Thyroid gland (tissue), 4 donors: ENCODE results near the gene UBA1.

Source experiments
- POLR2A ChIP-seq, 2 donors: fragments of 450-650 bp; IDR thresholded peaks; one replicate each; pipeline ENCODE4 v1.6.1; 2017; ENCODE audit warnings: antibody characterized with exemption in 2 of 2, mild to moderate bottlenecking in 2 of 2, moderate library complexity in 1 of 2
- TF ChIP-seq, protein P1 (sequence below), 6 experiments: fragments of 200-600 bp in 3 of 6; fragments of 450-650 bp in 3 of 6; sonication (generic) in 3 of 6; IDR thresholded peaks; one replicate each; pipeline ENCODE4 v1.5.1; 2016 to 2019; ENCODE audit warnings: antibody characterized with exemption in 6 of 6, mild to moderate bottlenecking in 2 of 6, inconsistent platforms in 1 of 6, moderate library complexity in 1 of 6

DNA sequence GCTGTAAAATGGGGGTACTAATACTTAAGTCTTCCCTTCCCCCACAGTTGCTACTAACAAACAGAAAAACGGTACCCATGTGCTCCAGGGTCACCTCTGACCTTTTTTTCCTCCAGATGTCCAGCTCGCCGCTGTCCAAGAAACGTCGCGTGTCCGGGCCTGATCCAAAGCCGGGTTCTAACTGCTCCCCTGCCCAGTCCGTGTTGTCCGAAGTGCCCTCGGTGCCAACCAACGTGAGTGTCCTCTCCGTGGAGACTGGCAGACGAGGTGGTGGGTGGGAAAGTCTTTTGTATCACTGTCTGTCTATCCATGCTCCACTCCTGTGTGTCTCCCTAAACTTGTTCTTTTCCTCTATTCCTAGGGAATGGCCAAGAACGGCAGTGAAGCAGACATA, 5.1 kb downstream of the UBA1 start:
- TF ChIP-seq, protein P1, sequence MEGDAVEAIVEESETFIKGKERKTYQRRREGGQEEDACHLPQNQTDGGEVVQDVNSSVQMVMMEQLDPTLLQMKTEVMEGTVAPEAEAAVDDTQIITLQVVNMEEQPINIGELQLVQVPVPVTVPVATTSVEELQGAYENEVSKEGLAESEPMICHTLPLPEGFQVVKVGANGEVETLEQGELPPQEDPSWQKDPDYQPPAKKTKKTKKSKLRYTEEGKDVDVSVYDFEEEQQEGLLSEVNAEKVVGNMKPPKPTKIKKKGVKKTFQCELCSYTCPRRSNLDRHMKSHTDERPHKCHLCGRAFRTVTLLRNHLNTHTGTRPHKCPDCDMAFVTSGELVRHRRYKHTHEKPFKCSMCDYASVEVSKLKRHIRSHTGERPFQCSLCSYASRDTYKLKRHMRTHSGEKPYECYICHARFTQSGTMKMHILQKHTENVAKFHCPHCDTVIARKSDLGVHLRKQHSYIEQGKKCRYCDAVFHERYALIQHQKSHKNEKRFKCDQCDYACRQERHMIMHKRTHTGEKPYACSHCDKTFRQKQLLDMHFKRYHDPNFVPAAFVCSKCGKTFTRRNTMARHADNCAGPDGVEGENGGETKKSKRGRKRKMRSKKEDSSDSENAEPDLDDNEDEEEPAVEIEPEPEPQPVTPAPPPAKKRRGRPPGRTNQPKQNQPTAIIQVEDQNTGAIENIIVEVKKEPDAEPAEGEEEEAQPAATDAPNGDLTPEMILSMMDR (IDR thresholded peaks at IDR 0.05): no peak
- TF ChIP-seq POLR2A (IDR thresholded peaks at IDR 0.05): no peak
